ENCODE results near the gene JADE2. TPM values are rescaled to one million over a fixed set of nuclear protein-coding genes. Genes with fewer than 3 reads are reported as not detected.

Gene JADE2
- total and polyA plus RNA-seq, 2 of the 8 experiments (the other 6 are each of a cell fraction or from before 2014, with no cell fraction given) = 19.2 to 55.8 TPM

- TF ChIP-seq ATF2 (IDR thresholded peaks at IDR 0.05; ENCODE audit: low read length) (no peak), YY1 (IDR thresholded peaks at IDR 0.05; ENCODE audit: low read depth, low read length) (no peak), SIRT6 (IDR thresholded peaks at IDR 0.05; ENCODE audit: low read length) (no peak), SP1 (IDR thresholded peaks at IDR 0.05; ENCODE audit: low read depth, low read length) (no peak)
Observed at GRCh38 chr5:134600600-134600999, 75.1 kb downstream of the JADE2 start (continued).

All from H1 (cell line).